Mesenchymal stem cell (in vitro differentiated cells and primary cell): ENCODE results near the gene RPL15.

ENCODE experiments used
- DNase-seq: peaks from one replicate; pipeline ENCODE4 v3.0.0-alpha.2; 2013
- H2AFZ ChIP-seq: one replicate; pipeline ENCODE4 v1.6.1; 2013; ENCODE audit warnings: low read depth, mild to moderate bottlenecking, control low read depth, inconsistent platforms, low read length, moderate library complexity
- H2AK5ac ChIP-seq: 2 replicates; pipeline ENCODE4 v1.6.1; 2013; ENCODE audit warnings: low read length, moderate library complexity, mild to moderate bottlenecking, inconsistent platforms; ENCODE audit not compliant: severe bottlenecking
- H2BK120ac ChIP-seq: one replicate; pipeline ENCODE4 v1.6.1; 2013; ENCODE audit warnings: low read depth, mild to moderate bottlenecking, inconsistent platforms, low read length, moderate library complexity
- H2BK12ac ChIP-seq, 2 experiments: one replicate each; pipeline ENCODE4 v1.6.1; 2013; ENCODE audit warnings: inconsistent platforms in 2 of 2, low read length in 2 of 2, mild to moderate bottlenecking in 2 of 2, moderate library complexity in 2 of 2, control low read depth in 1 of 2
- H2BK15ac ChIP-seq: one replicate; pipeline ENCODE4 v1.6.1; 2013; ENCODE audit warnings: mild to moderate bottlenecking, low read depth, inconsistent platforms; ENCODE audit not compliant: poor library complexity, severe bottlenecking
- H2BK5ac ChIP-seq: 2 replicates; pipeline ENCODE4 v1.6.1; 2013; ENCODE audit warnings: low read depth, mild to moderate bottlenecking, low read length, control low read depth, inconsistent platforms; ENCODE audit not compliant: poor library complexity, severe bottlenecking
- H3K14ac ChIP-seq, 2 experiments: one replicate each; pipeline ENCODE4 v1.6.1; 2013; ENCODE audit warnings: inconsistent platforms in 2 of 2, low read length in 2 of 2, control low read depth in 1 of 2, mild to moderate bottlenecking in 1 of 2, moderate library complexity in 1 of 2
- H3K18ac ChIP-seq, 2 experiments: one replicate each; pipeline ENCODE4 v1.6.1; 2013; ENCODE audit warnings: inconsistent platforms in 2 of 2, low read length in 2 of 2, control low read depth in 1 of 2, low read depth in 1 of 2, mild to moderate bottlenecking in 1 of 2
- H3K23ac ChIP-seq, 2 experiments: one replicate each; pipeline ENCODE4 v1.6.1; 2013; ENCODE audit warnings: inconsistent platforms in 2 of 2, low read length in 2 of 2, mild to moderate bottlenecking in 2 of 2, moderate library complexity in 2 of 2, control low read depth in 1 of 2
- H3K27ac ChIP-seq: 2 replicates; pipeline ENCODE4 v1.5.1; 2013; ENCODE audit warnings: mild to moderate bottlenecking, moderate library complexity, low read length, control low read depth, inconsistent platforms; ENCODE audit not compliant: poor library complexity, severe bottlenecking
- H3K27me3 ChIP-seq, 2 experiments: 2 replicates each; pipeline versions ENCODE4 v1.6.1 to v1.7.0; 2013; ENCODE audit warnings: low read length in 2 of 2, mild to moderate bottlenecking in 2 of 2, moderate library complexity in 2 of 2, control low read depth in 1 of 2, inconsistent platforms in 1 of 2; ENCODE audit not compliant: control insufficient read depth in 1 of 2, insufficient read depth in 1 of 2
- H3K36me3 ChIP-seq, 2 experiments: 2 replicates each; pipeline versions ENCODE4 v1.6.1 to v1.7.0; 2013; ENCODE audit warnings: low read length in 2 of 2, control low read depth in 1 of 2, inconsistent platforms in 1 of 2, low read depth in 1 of 2, mild to moderate bottlenecking in 1 of 2; ENCODE audit not compliant: insufficient read depth in 2 of 2, control insufficient read depth in 1 of 2
- H3K4ac ChIP-seq, 2 experiments: one replicate each; pipeline ENCODE4 v1.6.1; 2013; ENCODE audit warnings: inconsistent platforms in 2 of 2, low read length in 2 of 2, mild to moderate bottlenecking in 2 of 2, moderate library complexity in 2 of 2, control low read depth in 1 of 2, low read depth in 1 of 2
- H3K4me1 ChIP-seq: 2 replicates; pipeline ENCODE4 v1.6.1; 2013; ENCODE audit warnings: low read depth, low read length, control low read depth; ENCODE audit not compliant: control insufficient read depth, insufficient read depth
- H3K4me2 ChIP-seq: 2 replicates; pipeline ENCODE4 v1.6.1; 2013; ENCODE audit warnings: low read length, mild to moderate bottlenecking, inconsistent platforms; ENCODE audit not compliant: poor library complexity, severe bottlenecking
- H3K4me3 ChIP-seq, 2 experiments: 2 replicates each; pipeline versions ENCODE4 v1.5.1 to v1.7.0; 2013; ENCODE audit warnings: low read length in 2 of 2, mild to moderate bottlenecking in 2 of 2, control low read depth in 1 of 2, low read depth in 1 of 2; ENCODE audit not compliant: insufficient read depth in 1 of 2
- H3K79me1 ChIP-seq: replicated peaks from 2 replicates; pipeline ENCODE4 v1.6.1; 2013; ENCODE audit warnings: mild to moderate bottlenecking, control low read depth, low read length, inconsistent platforms; ENCODE audit not compliant: poor library complexity, severe bottlenecking
- H3K9ac ChIP-seq: 2 replicates; pipeline ENCODE4 v1.7.0; 2013; ENCODE audit warnings: mild to moderate bottlenecking, low read length, moderate library complexity
- H3K9me3 ChIP-seq: 2 replicates; pipeline ENCODE4 v1.7.0; 2013; ENCODE audit warnings: mild to moderate bottlenecking, low read length; ENCODE audit not compliant: control insufficient read depth
- H4K8ac ChIP-seq: one replicate; pipeline ENCODE4 v1.6.1; 2013; ENCODE audit warnings: inconsistent platforms, mild to moderate bottlenecking, low read length, moderate library complexity
- H4K91ac ChIP-seq: one replicate; pipeline ENCODE4 v1.6.1; 2013; ENCODE audit warnings: mild to moderate bottlenecking, low read length, inconsistent platforms
- WGBS: methylation state at CpG from one replicate; pipeline ENCODE4 v1.1.7; 2013; ENCODE audit warnings: mixed read lengths; 5-methylcytosine and 5-hydroxymethylcytosine counted together

The RPL15 gene

DNA sequence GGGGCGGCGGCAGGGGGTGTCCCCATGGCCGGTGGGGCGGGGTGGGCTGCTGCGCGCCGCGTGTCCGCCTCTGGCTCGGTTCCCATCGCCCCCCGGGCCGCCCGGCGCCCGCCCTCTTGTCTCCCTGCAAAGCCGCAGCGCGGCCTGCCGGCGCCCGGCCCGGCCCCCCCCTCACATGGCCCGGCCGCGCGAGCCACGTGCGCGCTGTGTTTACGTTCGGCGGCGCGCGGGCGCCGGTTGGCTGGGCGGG is 28.7 kb downstream of the RPL15 start:
- 0% methylated on average over 25 of the region's 39 CpGs for WGBS
- peak overlapping the region; percentile 96 for H2BK15ac ChIP-seq
- no peaks in the 10 kb centered on the region for H3K36me3 ChIP-seq
- no peaks in the 10 kb centered on the region for H3K27me3 ChIP-seq
- H2BK120ac ChIP-seq: peak overlapping the region; percentile 93
- peak overlapping the region in 1 of 2 experiments; percentile 88 for H3K14ac ChIP-seq
- H2AK5ac ChIP-seq: no peak overlapping the region
- peaks cover 8% of the 10 kb centered on the region for H3K79me1 ChIP-seq
- H3K4me3 ChIP-seq: peak overlapping the region; percentile 80 to 91
- peak overlapping the region; percentile 68 to 95 for H3K18ac ChIP-seq
- H2BK12ac ChIP-seq: no peak overlapping the region
- no peak overlapping the region for H2AFZ ChIP-seq
- peak overlapping the region; percentile 85 for H3K9ac ChIP-seq
- H4K8ac ChIP-seq: peak overlapping the region; percentile 68
- no peak overlapping the region for H3K27ac ChIP-seq
- H3K4me2 ChIP-seq: peak overlapping the region; percentile 68
- peak overlapping the region in 1 of 2 experiments; percentile 17 for H3K23ac ChIP-seq
- no peak overlapping the region for H3K4ac ChIP-seq
- no peaks in the 10 kb centered on the region for H3K9me3 ChIP-seq
- H2BK5ac ChIP-seq: peak overlapping the region; percentile 80
- no peak for DNase-seq
- peaks cover 3% of the 10 kb centered on the region for H3K4me1 ChIP-seq
- H4K91ac ChIP-seq: peak overlapping the region; percentile 87

DNA sequence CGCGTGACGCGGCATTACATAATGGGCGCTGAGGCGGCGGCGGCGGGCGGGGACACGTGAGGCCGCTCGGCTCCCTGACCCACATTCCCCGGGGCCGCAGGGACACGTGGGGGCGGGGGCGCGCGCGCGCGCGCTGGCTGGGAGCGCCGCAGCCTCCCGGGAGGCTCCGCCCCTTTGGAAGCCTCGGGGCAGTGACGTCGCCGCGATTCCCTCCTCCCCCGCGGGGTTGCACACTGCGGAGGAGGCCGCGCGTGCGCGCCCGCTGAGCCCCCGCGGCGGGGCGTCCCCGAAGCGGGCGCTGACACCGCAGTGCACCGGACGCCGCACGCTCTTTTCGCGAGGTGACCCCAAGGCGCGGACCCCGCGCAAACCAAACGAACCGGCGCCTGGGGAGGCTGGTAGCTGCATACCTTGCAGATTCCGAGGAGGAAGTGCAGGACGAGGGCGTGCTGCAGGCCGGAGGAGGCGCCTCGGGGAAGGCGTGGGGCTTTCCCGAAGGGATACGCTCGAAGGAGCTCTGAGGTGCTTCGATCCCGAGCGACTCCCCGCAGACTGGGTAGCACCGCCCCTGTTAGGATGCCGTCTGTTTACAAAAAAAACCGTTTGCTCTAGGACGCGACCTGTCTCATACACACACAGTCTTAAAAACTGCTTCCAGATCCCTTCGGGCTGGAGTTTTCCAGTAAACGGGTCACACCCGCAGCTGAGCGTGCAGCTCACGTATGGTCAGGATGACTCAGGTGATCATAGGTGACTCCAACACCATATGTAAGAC is 29.2 kb downstream of the RPL15 start:
- Histone ChIP-seq H3K4me2 (peak overlapping the region; percentile 93), H4K8ac (no peak overlapping the region), H3K4me1 (peaks cover 3% of the 10 kb centered on the region), H2BK15ac (no peak overlapping the region), H2BK120ac (peak overlapping the region; percentile 30), H2AFZ (peak overlapping the region; percentile 59), H3K9ac (peak overlapping the region; percentile 97), H2BK12ac (peak overlapping the region in 1 of 2 experiments; percentile 29), H3K18ac (peak overlapping the region; percentile 52 to 96), H3K23ac (no peak overlapping the region), H2AK5ac (no peak overlapping the region), H3K14ac (peak overlapping the region in 1 of 2 experiments; percentile 18), H3K9me3 (no peaks in the 10 kb centered on the region), H3K27ac (peak overlapping the region; percentile 74), H3K36me3 (no peaks in the 10 kb centered on the region), H3K79me1 (peaks cover 8% of the 10 kb centered on the region), H4K91ac (peak overlapping the region; percentile 59), H3K4me3 (peak overlapping the region; percentile 91 to 94), H3K27me3 (no peaks in the 10 kb centered on the region), H2BK5ac (no peak overlapping the region), H3K4ac (peak overlapping the region in 1 of 2 experiments; percentile 81)
- DNase-seq: peak; percentile 95
- WGBS: under 1% methylated on average over 72 of the region's 87 CpGs

DNA sequence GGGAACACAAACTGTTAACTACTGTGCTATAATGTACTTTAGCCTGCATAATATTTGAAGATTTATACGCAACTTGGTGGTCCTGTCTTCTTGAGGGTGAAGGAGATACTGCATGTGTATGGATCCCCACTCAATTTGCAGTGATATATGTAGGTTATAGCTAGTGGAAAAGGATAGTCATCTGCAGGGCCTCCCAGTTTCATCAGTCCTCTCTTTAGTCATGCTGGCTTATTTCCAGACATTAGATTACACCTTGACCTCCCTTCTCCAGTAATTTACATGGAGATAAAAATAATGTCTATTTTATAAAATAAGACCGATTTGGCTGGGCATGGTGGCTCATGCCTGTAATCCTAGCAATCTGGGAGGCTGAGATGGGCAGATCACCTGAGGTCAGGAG is 31.8 kb downstream of the RPL15 start:
- Histone ChIP-seq H3K79me1 (peaks cover 17% of the 10 kb centered on the region), H3K4me2 (no peak overlapping the region), H2BK12ac (no peak overlapping the region), H3K9ac (no peak overlapping the region), H3K27ac (no peak overlapping the region), H2AFZ (no peak overlapping the region), H3K4me3 (no peak overlapping the region), H4K91ac (no peak overlapping the region), H3K18ac (no peak overlapping the region), H2BK5ac (no peak overlapping the region), H3K23ac (no peak overlapping the region), H3K4me1 (peaks cover 3% of the 10 kb centered on the region), H3K27me3 (no peaks in the 10 kb centered on the region), H3K9me3 (no peaks in the 10 kb centered on the region), H4K8ac (no peak overlapping the region), H3K36me3 (no peaks in the 10 kb centered on the region), H3K14ac (no peak overlapping the region), H2BK120ac (no peak overlapping the region), H3K4ac (no peak overlapping the region), H2BK15ac (no peak overlapping the region), H2AK5ac (no peak overlapping the region)
- peak; percentile 40 for DNase-seq
- 100% methylated on average over 2 of the region's 2 CpGs for WGBS

DNA sequence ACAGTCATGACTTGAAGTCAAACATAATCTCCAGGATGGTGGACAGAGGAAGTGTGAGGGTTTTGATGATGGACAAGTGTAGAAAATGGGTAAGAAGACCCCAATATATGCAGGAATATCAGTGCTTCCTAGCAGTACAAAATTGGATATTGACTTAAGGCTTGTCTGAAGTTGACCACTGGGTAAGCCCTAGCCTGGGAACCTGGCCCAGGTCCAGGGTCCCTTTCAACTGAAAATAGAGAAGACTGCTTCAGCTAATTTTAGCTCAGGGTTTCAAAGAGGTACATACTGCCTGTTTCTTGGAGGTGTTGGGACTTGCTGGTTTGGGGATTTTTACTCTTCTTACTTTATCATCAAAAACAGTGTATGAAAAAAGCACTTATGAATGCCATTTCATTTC is 32.9 kb downstream of the RPL15 start:
- Histone ChIP-seq H2BK120ac (no peak overlapping the region), H3K4me3 (peak overlapping the region in 1 of 2 experiments; percentile 41), H3K27ac (no peak overlapping the region), H3K14ac (no peak overlapping the region), H3K23ac (no peak overlapping the region), H2BK15ac (no peak overlapping the region), H2BK12ac (no peak overlapping the region), H3K4me2 (no peak overlapping the region), H3K27me3 (no peaks in the 10 kb centered on the region), H4K8ac (no peak overlapping the region), H3K18ac (no peak overlapping the region), H2AFZ (no peak overlapping the region), H3K4me1 (peaks cover 3% of the 10 kb centered on the region), H3K79me1 (peaks cover 20% of the 10 kb centered on the region), H3K4ac (no peak overlapping the region), H3K36me3 (peaks cover 0 to 5% of the 10 kb centered on the region in 2 experiments), H4K91ac (no peak overlapping the region), H3K9me3 (no peaks in the 10 kb centered on the region), H2BK5ac (no peak overlapping the region), H3K9ac (peak overlapping the region; percentile 17), H2AK5ac (no peak overlapping the region)
- peak; percentile 49 for DNase-seq
